IPS-20b (cell line): ENCODE measurements around the gene TFB1M.
"Not testable (repeated sequence)": the region's sequence is repeated elsewhere in the genome, so short reads cannot be mapped to it uniquely, and the experiment has no call there.

Experiments
- H3K27ac ChIP-seq: one replicate; pipeline ENCODE4 v1.5.1; 2013; ENCODE audit warnings: low read length
- H3K27me3 ChIP-seq: 2 replicates; pipeline ENCODE4 v1.6.1; 2013; ENCODE audit warnings: mild to moderate bottlenecking, low read length, inconsistent platforms; ENCODE audit not compliant: insufficient read depth
- H3K36me3 ChIP-seq: 2 replicates; pipeline ENCODE4 v1.6.1; 2013; ENCODE audit warnings: low read depth, mild to moderate bottlenecking, inconsistent platforms, low read length, moderate library complexity; ENCODE audit not compliant: insufficient read depth
- H3K4me1 ChIP-seq: 2 replicates; pipeline ENCODE4 v1.6.1; 2013; ENCODE audit warnings: mild to moderate bottlenecking, control low read depth, inconsistent platforms, low read length, moderate library complexity; ENCODE audit not compliant: insufficient read depth
- H3K4me3 ChIP-seq: 2 replicates; pipeline ENCODE4 v1.5.1; 2013; ENCODE audit warnings: mild to moderate bottlenecking, low read length, inconsistent platforms
- H3K9ac ChIP-seq: 2 replicates; pipeline ENCODE4 v1.6.1; 2013; ENCODE audit warnings: low read depth, mild to moderate bottlenecking, inconsistent platforms, low read length, moderate library complexity
- H3K9me3 ChIP-seq: 2 replicates; pipeline ENCODE4 v1.6.1; 2013; ENCODE audit warnings: mild to moderate bottlenecking, low read depth, low read length, inconsistent platforms; ENCODE audit not compliant: insufficient read depth

Gene TFB1M

DNA sequence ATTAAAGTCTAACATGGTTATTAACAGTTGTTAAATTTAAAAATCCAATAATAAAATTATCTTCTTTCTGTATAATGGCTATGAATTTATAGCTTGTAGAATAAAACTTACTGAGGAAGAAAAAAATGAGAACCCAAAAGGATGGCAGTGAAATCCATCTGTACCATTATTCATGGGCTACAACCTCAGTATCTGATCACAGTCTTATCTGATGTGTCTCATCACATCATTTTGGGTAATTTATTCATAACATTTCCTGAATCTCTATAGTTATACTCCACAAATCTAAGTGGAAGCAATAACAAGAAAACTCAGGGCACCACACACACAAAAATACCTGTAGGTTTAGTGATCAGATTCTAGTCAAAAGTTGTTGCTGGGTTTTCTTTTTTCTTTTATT is 43.1 kb downstream of the TFB1M start:
- no peaks in the 10 kb centered on the region for H3K27me3 ChIP-seq
- H3K9ac ChIP-seq: no peak overlapping the region
- peaks cover 33% of the 10 kb centered on the region for H3K4me1 ChIP-seq
- H3K27ac ChIP-seq: no peak overlapping the region
- H3K36me3 ChIP-seq: peaks cover 41% of the 10 kb centered on the region
- no peak overlapping the region for H3K4me3 ChIP-seq
- no peaks in the 10 kb centered on the region for H3K9me3 ChIP-seq

DNA sequence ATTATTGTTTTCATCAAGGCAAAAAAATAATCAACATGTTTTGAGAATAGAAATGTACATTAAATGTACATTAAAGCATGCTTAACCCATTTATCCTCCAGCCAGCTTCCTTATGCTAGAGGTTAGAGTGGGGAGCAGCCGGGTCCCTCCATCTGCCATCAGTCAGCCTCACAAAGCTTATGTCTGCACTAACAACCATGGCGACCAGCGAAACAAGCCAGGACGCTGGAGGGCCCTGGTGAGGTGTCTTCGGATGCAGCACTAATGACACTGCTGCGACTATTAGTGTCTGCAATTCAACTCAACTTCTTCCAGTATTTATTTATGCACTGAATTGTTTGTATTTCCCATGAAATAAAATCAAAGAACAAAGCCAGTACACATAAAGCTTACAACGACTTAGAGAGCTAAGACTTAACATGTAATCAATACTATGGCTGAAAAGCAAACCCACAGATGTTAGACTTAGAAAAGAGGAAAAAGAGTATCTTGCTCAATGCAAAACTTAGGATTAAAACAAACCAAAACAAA is 43.7 kb downstream of the TFB1M start:
- Histone ChIP-seq H3K4me3 (no peak overlapping the region), H3K4me1 (peaks cover 33% of the 10 kb centered on the region), H3K9ac (no peak overlapping the region), H3K9me3 (no peaks in the 10 kb centered on the region), H3K27ac (no peak overlapping the region), H3K27me3 (no peaks in the 10 kb centered on the region), H3K36me3 (peaks cover 39% of the 10 kb centered on the region)

DNA sequence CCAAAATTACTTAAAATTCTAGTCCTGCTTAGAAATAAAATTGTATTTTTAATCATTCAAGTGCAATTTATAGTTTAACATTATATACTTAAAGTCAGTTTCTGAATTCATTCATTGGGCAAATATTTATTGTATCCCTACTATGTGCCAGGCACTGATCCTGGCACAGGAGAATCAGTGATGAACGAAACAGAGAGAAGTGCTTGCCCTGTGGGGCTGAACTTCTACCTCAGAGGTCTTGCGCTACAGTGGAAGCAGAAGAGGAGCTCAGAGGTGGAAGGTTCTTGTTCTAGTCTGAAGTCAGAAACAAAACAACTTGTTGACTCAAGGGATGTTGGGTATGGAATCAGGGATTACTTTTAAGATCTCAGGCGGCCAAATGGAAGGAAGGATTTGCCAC is 44.5 kb downstream of the TFB1M start:
- no peak overlapping the region for H3K9ac ChIP-seq
- H3K27me3 ChIP-seq: no peaks in the 10 kb centered on the region
- no peak overlapping the region for H3K4me3 ChIP-seq
- no peak overlapping the region for H3K27ac ChIP-seq
- no peaks in the 10 kb centered on the region for H3K9me3 ChIP-seq
- peaks cover 34% of the 10 kb centered on the region for H3K4me1 ChIP-seq
- H3K36me3 ChIP-seq: peaks cover 39% of the 10 kb centered on the region

GRCh38 chr6:155268088-155268867 is 46.0 kb downstream of the TFB1M start:
- not testable (repeated sequence) for H3K9ac ChIP-seq, H3K9me3 ChIP-seq, H3K27me3 ChIP-seq, H3K4me3 ChIP-seq
- Histone ChIP-seq H3K4me1 (peaks cover 29% of the 10 kb centered on the region), H3K36me3 (peaks cover 51% of the 10 kb centered on the region), H3K27ac (peak overlapping the region; percentile 29)

- Histone ChIP-seq H3K9ac (no peak overlapping the region), H3K27ac (no peak overlapping the region), H3K36me3 (peaks cover 45% of the 10 kb centered on the region), H3K27me3 (no peaks in the 10 kb centered on the region), H3K4me3 (no peak overlapping the region), H3K4me1 (peaks cover 24% of the 10 kb centered on the region), H3K9me3 (no peaks in the 10 kb centered on the region)
Measured at GRCh38 chr6:155267411-155267810, 46.9 kb downstream of the TFB1M start.

GRCh38 chr6:155265843-155266535 is 48.3 kb downstream of the TFB1M start:
- H3K4me3 ChIP-seq: no peak overlapping the region
- no peak overlapping the region for H3K9ac ChIP-seq
- peaks cover 43% of the 10 kb centered on the region for H3K36me3 ChIP-seq
- H3K4me1 ChIP-seq: peaks cover 25% of the 10 kb centered on the region
- H3K27ac ChIP-seq: no peak overlapping the region
- H3K9me3 ChIP-seq: no peaks in the 10 kb centered on the region
- no peaks in the 10 kb centered on the region for H3K27me3 ChIP-seq

GRCh38 chr6:155264693-155265320 is 49.5 kb downstream of the TFB1M start:
- Histone ChIP-seq H3K9ac (no peak overlapping the region), H3K4me1 (peaks cover 25% of the 10 kb centered on the region), H3K36me3 (peaks cover 49% of the 10 kb centered on the region), H3K9me3 (no peaks in the 10 kb centered on the region), H3K27ac (peak overlapping the region; percentile 30), H3K27me3 (no peaks in the 10 kb centered on the region), H3K4me3 (no peak overlapping the region; the same call in 1 of the 2 replicates)

GRCh38 chr6:155263373-155264063 is 50.8 kb downstream of the TFB1M start, which contains the start of gene CLDN20:
Gene CLDN20 (plus strand): TSS chr6:155264013. CDS start chr6:155275720, 11,707 bp downstream.
- Histone ChIP-seq H3K9me3 (no peaks in the 10 kb centered on the region), H3K9ac (no peak within 1 kb of the TSS), H3K4me3 (no peak within 1 kb of the TSS; the same call in 1 of the 2 replicates), H3K36me3 (peaks cover 58% of the 10 kb centered on the region), H3K27ac (peak within 1 kb of the TSS; percentile 30), H3K27me3 (no peaks in the 10 kb centered on the region), H3K4me1 (peaks cover 22% of the 10 kb centered on the region)

- peaks cover 66% of the 10 kb centered on the region for H3K36me3 ChIP-seq
- peaks cover 18% of the 10 kb centered on the region for H3K4me1 ChIP-seq
- no peak overlapping the region for H3K27ac ChIP-seq
- no peaks in the 10 kb centered on the region for H3K9me3 ChIP-seq
- H3K9ac ChIP-seq: no peak overlapping the region
- H3K4me3 ChIP-seq: no peak overlapping the region
- no peaks in the 10 kb centered on the region for H3K27me3 ChIP-seq
Measured at GRCh38 chr6:155262655-155263054, 51.6 kb downstream of the TFB1M start.

DNA sequence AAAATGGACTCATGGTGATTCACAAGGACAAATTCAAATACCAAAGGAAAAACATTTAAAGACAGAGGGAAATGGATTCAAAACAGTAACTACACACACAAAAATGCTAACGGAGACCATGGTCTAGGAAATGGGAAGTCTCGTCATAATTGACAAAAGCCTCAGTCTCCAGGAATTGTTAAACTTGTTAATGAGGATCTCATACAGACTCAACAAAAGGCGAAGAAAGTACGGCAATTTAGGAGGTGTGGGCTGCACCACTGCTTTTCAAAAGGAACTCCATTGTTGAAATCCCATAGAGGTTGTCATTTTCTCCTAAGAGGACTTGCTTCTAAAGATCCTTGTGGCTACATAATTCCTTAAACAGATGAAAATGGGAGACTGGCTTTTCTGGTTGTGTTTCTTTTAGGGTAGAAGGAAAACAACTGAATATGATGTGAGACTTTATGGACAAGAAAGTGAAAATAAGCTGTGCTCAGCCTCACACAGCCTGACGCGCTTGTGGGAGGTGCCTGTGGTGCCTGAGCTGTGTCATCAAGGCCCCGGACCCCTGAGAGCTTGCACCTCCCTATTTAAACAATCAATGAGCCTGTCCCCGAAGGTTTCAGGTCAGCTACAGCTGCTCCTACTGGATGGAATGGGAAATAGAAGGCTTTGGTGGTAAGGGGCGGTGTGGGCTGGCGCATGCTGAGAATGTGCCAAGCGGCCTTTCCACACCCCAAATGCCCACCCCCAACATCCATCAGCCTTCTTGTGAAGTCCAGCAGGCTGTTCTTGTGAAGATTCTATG is 53.0 kb downstream of the TFB1M start:
- Histone ChIP-seq H3K27ac (no peak overlapping the region), H3K4me3 (no peak overlapping the region)

More for the DNA sequence above, 53.0 kb downstream of the TFB1M start:
- H3K9ac ChIP-seq: no peak overlapping the region
- peaks cover 69% of the 10 kb centered on the region for H3K36me3 ChIP-seq
- peaks cover 18% of the 10 kb centered on the region for H3K4me1 ChIP-seq
- no peaks in the 10 kb centered on the region for H3K9me3 ChIP-seq
- no peaks in the 10 kb centered on the region for H3K27me3 ChIP-seq
